HG03354 (cell line): ENCODE data around the gene PRKAR1B.

Experiments used
- ATAC-seq: cut with Tn5 transposase; IDR thresholded peaks from one replicate; pipeline ENCODE4 v1.9.1; 2021; ENCODE audit warnings: mild to moderate bottlenecking; ENCODE audit not compliant: unreplicated experiment, poor library complexity, severe bottlenecking

The PRKAR1B gene

DNA sequence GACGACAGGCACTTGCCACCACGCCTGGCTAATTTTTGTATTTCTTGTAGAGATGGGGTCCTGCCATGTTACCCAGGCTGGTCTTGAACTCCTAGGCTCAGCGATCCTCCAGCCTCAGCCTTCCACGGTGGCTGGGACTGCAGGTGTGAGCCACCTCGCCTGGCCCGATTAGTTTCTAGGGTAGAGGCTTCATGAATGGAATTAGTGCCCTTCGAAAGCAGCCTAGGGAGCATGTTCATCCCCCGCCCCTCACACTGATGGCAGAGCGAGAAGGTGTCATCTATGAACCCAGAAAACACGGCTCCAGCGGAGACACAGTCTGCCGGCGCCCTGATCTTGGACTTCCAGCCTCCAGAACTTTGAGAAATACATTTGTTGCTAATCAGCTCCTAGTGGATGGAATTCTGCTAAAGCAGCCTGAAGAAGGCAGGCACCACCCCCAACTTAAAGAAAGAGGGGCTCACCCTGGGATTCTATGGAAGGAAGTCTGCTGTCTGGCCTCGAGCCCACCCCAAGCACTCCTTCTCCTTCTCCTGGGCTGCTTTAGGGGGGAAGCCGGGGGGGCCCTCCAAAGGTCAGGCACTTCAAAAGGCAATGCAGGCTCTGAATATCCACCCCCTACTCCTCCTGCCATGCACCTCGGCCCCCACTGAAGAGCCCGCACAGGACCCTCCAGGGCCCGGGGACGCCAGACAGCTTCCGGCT, 217.5 kb downstream of the PRKAR1B start:
- ATAC-seq, result no peak

DNA sequence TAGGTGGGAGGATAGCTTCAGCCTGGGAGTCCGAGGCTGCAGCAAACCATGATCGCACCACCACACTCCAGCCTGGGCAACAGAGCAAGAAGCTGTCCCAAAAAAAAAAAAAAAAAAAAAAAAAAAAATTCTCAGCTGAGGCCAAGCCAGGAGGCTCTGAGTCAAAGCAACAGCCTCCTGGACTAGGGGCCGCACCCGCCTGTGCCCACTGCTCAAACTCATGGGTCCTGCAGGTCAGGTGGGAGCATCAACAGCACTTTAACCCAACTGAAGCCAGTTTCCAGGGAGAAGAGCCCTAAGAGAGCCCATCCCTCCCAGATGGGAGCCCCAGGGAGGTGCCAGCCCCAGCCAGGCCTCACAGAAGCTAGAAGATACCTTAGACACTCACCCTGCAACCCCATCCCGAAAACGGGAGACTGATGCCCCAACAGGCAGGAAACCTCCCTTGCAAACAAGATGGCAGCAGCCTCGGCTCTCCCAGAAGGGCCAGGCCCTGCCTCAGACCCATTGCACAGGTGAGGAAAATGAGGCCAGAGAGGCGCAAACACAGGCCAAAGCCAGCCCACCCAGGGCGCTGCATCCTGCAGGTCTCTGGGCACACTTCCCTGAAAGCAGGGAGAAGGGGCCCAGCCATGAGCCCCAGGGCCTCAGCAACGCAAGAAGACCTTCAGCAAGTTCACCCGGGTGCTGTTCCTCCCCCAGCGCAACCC, 218.5 kb downstream of the PRKAR1B start:
- ATAC-seq, result no peak

DNA sequence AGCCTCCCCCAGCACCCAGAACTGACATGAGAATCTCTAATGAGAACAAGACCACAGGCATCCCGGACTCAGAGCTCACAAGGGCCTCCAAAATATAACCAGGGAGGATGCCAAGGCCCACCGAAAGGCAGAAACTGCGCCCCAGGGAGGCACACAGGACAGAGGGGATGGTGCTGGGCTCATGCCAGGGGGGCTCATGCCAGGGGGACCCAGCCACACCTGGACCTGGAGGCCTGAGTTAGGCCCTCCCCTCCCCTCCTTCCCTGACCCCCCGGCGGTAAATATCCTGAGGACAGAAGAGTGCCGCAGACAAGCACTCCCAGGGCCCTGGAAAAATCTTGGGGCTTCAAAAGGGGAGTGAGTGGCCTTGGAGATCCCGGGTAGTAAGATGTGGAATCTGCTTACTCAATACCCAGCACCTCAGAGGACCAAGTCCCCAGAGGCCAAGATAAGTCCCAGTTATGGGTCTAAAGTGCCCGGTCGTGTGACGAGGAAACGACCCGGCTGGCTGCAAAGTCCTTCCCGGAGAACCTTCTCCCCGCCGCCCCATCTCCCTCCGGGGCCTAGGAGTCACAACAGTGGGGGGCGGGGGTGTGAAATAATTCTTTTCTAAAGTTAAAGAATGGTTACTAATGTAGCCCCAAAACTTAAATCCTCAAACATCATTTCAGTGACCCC, 219.3 kb downstream of the PRKAR1B start:
- ATAC-seq, result no peak

DNA sequence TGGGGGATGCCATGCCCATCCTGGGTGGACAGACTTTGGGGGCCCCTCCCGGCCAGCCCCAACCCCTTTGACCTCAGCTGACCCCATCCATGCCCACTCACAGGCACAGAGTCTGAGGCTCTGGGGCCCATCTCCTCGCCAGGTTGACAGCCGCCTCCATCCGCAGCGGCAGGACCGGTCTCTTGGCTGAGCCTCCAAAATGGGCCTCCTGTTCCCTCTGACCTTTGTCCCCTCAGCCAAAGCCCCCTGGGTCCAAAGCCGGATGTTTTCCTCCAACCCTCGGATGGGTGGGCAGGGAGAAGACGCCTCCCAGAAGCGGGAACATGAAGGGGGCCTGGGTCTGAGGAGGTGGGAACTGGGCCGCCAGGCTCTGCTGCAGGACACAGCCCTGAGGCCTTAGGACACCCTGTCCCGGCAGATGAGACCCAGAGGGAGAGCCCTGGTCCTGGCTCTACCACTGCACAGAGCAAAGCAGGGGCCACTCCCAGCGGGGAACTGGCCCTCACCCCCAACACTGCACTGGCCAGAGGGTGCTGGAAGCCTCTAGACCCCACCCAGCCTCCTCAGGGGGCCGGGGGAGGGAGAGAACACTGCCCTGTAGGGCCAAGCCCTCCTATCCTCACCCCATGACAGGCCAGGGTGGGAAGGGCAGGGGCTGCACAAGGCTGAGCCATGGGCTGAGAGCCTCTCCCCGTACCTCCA, 220.0 kb downstream of the PRKAR1B start:
- no peak for ATAC-seq

DNA sequence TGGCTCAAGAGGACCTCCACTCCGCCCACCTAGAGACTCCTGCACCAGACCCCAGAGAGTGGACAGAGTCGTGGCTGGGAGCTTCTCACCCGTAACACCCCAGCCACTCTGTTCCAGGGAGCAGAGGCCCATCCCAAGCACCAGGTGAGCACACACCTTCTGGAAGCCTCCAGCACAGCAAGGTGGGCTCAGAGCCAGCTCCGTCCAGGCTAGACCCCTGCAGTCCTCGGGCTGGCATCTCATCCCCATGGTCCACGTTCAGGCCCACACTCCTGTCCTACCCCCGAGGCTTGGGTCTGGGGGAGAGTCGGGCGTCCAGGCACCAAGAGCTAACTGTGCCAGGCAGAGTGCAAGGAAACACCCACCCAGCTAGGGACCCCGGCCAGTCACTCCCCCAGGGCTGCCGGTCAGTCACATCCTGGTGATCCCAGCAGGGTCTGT, 220.7 kb downstream of the PRKAR1B start:
- no peak for ATAC-seq

DNA sequence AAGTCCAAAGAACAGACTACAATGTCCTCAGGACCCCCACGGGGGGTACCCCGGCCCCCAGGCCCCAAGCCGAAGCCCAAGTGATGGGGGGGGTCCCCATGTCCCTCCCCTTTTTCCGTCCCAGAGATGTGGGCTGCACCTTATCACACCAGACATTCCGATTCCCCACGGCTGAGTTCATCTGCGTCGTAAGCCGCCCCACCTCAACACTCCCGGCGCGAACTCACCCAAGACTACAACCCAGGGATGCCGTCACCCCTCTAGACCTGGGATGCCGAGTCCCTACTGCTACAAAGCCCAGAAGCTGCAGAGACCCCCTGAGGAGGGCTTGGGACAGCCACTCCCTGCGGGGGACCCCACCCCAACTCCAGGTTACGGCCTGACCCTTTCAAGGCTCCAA, 221.9 kb downstream of the PRKAR1B start:
- no peak for ATAC-seq

DNA sequence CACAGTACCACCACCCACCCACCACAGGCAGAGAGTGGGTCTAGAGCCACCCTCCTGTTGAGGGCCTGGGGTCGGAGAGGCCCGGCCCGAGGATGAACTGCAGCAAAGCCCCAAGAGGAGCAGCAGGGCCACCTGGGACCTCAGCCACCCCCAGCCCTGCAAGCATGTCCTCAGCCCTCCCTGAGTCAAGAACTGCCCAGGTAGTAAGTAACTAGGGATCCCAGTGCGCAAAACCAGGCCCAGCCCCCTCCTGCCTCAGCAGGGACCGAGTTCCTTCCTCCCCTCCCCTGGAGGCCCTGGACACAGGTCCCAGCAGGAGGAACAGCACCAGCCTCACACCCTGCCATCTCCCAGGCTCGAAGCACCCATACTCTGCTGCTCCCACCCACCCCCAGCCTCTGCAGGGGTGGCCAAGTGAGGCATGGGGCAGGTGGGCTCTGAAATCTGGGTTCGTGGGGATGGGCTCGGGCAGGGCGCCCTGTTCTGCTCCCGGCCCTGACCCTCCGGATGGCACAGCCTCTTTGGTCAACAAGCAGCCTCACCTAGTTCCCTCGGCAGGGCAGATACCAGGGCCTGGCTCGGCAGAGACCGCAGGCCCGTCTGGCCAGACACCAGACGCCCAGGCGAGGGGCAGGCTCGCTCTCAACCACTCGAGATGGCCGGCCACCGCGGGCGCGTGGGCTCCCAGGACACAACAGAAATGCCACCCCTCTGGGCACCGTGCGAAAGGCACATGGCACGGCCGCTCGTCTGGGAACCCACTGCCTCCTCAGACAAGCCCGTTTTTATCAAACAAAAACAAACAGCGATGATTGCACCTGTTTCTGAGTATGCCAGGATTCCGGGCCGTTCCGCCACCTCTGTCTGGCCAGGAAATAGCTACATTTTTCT, 222.6 kb downstream of the PRKAR1B start:
- no peak for ATAC-seq

DNA sequence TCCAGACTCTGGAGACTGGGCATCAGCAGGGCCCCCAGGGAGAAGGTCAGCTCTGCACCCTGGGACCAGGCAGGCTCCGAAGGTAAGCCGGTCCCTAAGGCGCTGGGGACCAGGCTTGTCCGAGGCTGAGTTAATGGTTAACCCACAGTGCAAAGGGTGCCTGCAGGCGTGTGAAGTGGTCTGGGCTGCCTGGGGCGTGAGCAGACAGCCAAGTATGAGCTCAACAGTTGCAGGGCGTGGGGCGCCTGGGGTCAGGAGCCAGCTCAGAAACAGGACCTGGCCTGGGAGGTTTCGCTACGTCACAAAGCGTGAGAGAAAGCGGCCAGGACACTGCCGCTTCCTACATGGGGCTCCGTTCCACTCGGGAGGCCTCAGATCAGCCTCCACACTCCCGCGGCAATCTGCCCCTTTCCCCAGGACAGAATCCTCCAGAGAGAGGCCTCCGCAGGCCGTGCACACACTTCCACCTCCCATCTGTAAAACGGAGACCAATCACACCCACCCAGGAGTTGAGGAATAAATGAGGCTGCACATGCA, 223.4 kb downstream of the PRKAR1B start:
- ATAC-seq, result no peak

DNA sequence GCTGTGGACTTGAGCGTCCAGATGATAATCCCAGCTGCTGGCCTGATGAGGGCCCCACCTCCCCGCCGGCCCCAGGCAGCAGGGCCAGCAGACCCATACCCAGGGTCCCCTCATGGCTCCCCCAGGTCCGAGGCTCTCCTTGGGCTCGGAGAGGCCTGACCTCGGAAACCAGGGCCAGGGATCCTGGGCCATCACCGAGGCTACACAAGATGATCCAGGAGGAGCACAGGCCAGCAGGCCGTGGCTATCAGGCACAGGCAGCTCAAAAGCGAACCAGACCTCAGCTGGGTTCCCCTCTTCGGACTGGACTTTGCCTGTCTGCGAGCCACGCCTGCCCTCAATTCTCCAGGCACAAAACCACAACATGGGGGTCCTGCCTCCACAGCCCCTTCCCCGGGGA, 224.8 kb downstream of the PRKAR1B start:
- ATAC-seq, result no peak

DNA sequence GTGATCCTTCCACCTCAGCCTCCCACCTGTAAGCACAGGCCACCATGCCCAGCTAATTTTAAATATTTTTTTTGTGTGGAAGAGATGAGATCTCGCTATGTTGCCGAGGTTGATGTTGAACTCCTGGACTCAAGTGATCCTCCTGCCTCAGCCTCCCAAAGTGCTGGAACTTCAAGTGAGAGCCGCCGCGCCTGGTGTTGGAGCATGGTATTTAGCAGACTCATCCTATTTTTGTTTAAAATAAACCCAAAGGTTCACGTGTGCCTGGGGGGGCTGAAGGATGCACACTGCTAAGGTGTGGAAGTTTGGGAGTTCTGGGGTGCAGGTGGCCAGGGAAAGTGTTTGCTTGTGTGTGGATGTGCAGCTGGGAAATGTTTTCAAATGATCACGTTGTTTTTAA, 225.6 kb downstream of the PRKAR1B start:
- ATAC-seq, result no peak

DNA sequence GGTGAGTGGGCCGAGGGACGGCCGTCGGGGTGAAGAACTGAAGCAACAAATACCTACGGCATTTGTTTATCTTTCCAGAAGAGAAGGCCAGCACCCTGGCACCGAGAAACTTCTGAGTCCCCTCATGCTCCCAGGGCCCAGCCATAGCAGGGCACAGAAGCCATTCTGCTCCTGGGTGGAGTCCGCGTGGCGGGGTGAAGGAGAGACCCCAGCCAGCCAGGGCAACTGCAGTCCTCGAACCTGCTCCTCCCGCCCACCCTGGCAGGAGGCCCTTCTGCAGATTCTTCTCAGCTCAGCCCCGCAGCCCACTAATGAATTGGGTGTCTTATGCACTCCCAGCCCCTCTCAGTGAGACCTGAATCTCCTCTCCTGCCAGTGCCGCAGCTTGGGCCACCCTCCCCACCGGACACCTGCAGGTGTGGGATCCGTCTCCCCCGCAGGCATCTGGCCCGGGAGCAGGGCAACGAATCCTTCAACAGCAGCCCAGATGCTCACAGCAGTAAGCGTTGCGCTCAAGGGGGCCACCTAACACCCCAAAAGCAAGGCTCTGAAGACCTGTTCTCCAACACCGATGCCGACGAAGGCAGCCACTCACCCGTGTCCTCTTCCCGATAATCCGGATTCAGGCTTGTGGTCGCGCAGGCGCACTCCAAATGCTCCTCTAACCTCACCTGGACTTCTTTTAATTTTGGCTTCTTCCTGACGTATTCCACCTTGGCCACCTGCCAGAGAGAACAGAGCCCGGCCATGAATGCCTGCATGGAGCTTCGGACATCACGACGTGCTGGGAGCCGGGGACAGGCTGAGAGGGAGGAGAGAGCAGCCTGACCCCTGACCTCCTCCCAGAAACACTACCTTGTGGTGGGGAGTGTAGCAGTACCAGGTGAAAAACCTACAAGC, 226.3 kb downstream of the PRKAR1B start:
- ATAC-seq, result no peak

DNA sequence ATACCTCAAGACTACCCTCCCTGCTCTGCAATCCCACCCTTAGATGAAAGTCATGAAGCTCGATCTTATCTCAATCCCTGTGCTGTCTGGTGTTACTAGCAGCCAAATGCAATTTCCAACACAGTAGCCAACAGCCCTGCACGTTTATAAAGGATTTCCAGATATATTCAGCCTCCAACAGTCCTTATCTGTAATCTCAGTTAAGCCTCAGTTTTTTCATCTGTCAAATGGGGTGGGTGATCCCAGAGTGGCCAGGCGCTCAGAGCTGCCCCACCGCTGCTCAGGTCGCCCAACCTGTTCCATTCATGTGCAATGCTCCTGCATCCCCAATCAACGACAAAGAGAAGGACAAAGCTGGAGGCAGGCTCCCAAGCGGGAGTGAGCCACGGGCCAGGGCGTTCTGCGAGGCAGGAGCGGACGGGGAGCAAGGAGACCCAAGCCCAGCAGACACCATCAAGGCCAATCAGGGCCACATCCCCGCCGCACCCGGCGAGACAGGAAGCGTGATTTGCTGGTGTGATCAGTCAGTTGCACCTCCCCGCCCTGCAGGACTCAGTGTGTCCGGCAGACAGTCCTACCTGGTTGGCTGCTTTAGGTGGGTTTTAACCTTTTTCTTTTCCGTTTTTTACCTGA, 227.1 kb downstream of the PRKAR1B start:
- ATAC-seq, result no peak
